Right renal cortex interstitium (tissue), 3 donors: Measurements from ENCODE around the gene POU2F3. TPM values are rescaled to one million over a fixed set of nuclear protein-coding genes. Genes with fewer than 3 reads are reported as not detected.

ENCODE experiments used
- DNase-seq, 3 donors: peaks; one replicate each; pipeline ENCODE4 v3.0.0-alpha.2; 2013; ENCODE audit warnings: low read depth in 3 of 3, low spot score in 2 of 3
- polyA plus RNA-seq, 3 donors: library from polyadenylated mRNA; unstranded; fragments of 120-200 nt; gene quantifications; one replicate each; pipeline ENCODE4 v1.2.1, GENCODE V29; 2013; ENCODE audit not compliant: insufficient read length in 3 of 3

POU2F3 gene
- polyA plus RNA-seq, 3 donors = 0.35 to 1.2 (median 0.75) TPM

DNA sequence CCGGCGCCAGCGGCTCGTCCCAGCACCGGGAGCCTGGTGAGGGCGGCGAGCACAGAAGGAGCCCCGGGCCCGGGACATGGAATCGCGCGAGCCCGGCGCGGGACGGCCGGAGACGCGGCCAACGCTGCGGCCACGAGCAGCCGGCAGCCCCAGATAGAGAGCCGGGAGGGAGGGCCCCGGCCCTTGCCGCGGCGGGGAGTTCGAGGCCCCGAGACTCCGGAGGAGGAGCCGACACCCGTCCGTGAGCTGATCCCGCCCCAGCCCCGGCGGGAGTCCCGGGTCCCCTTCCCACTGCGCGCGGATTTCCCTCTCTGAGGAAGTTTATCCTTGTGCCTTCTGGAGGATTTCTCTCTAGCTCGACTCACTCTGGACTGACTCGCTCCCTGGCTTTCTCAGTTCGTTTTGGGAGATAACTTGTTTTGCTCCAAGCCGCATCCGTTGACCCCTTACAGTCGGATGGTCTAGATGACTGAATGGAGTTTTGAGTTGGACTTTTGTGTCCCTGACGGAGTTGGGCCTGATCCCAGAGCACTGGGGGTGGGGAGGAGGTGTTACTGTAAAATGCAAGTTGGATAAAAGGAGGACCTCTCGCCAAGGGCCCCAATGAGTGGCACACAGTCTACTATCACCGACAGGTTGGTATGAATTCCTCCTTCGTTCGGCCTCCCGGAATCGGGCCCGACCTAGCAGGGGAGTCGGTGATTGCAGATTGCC lies 96.9 kb downstream of the POU2F3 start:
- peak in 1 of 3 donors; percentile 18 for DNase-seq

DNA sequence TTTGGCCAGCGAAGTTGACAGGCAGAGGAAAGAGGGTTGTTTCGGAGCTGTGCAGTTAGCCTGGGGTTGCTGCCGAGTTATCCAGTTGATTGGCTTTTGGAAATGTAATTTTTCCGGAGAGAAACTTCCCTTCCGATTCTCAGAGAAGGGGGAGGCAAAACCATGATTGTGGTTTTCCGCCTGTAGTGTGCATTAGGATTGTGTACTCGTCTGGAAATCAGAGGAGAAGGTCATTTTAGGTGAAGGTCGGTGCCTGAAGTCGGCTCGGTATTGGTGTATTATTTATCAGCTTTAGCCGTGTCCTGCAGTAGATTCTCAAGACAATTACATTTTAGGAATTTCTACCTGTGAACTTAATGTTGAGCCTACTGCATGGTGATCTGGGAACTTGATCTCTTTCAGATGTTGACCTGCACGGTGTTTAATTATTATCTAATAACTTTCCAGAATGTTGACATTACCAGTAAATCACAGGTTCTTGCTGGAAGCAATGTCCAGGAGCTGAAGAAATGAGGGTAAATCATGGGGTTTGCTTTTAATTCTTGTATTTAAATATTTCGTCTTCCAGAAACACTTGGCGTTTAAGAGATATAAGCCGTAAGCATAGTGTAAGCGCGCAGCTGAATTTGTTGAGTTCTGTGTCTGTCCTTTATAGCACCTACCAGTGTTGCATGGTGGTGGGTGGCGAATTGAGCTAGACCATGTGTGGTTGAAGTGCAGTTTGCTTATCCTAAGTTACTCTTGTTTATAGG lies 97.6 kb downstream of the POU2F3 start:
- peak in 1 of 3 donors; percentile 16 for DNase-seq

DNA sequence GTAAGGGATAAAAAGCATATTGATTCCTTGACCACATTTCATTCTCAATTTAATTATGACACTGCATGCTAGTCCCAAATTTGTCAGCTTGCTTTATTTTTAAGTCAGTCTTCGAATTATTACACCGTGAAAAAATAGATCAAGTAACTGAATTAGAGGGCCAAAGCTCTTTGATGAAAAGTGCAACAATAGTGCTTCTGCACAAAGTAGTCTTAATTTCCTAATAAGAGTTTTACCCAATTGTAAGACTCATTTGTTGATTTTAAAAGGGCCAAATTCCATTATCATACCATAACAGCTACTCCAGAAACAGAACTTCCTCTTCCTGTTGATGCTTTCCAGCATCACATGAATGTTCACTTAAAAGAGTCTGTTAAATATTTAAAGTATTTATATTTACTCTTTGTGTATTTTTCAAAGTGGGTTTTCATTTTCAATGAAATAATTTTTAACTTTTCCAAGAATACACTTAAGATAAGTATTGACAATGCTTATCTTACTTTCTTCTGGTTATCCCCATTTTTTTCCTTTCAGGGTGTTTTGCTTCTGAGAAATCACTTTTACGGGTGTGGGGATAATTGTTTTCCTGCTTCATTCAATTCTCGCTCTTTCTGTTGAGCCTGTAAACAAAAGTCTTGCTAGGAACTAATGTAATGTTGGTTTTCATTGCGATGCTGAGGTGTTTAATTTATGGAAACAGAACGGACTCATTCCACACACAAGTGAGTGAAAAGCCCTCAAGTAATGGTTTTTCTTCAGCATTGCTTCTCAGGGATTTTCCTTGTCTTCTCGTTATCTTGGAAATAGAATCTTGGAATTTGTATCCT lies 98.4 kb downstream of the POU2F3 start:
- DNase-seq = no peak

DNA sequence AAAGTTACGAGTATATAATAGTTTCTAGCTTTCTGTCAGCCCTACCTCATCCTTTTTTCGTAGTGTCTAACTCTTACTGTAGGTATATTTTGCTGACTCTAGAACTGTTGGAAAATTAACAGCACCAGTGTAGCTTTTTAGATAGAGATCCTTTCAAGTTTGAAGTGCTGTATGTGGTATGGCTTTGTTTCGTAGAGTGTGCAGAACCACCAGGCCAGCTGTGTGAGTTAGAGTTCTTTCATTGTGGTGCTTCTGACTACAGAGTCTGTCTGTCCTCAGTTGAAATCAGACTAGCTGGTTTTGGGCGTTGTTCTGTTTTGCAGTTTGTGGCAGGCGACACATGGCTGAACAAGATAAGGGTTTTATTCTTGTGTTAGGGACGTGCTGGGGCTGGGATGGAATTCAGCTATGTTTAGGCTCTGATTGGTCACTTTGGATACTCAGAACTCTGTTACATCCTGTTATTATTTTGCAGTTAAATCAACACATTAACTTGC lies 99.5 kb downstream of the POU2F3 start:
- DNase-seq = no peak

DNA sequence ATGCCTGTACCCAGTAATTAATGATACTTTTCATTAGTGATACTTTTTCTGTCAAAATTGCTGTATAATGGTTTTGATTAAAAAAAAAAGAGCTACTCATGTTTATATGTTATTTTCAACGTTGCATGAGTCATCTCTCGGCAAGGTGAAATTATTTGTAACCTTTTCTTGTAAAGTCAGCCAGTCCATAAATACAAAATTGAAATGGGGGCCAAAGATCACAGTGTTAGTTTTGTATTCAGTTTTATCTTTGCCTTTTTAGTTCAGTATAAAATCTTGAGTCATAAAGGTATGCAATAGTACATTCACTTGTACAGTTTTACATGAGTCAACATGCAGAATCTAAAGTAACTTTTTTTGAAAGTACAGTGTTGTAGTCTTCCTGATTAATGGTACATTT lies 100.6 kb downstream of the POU2F3 start:
- DNase-seq = no peak

DNA sequence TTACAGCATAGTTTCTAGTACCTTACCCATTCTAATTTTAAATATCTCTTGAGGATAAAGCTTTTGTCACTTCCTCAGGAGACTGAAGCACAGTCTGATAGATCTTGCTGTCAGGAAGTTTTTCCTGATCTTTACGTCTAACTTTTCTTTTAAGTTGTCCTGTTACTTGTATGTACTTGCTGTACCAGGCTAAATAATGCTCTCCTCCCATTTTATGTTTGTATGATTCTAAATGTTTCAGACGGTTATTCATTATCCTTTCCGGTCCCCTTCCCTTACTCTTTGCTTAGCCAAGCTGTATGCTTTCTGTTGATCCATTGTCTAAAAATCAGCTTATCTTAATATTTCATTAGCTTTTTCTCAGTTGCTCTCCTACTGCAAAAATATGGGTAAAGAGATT lies 102.3 kb downstream of the POU2F3 start:
- DNase-seq = no peak

DNA sequence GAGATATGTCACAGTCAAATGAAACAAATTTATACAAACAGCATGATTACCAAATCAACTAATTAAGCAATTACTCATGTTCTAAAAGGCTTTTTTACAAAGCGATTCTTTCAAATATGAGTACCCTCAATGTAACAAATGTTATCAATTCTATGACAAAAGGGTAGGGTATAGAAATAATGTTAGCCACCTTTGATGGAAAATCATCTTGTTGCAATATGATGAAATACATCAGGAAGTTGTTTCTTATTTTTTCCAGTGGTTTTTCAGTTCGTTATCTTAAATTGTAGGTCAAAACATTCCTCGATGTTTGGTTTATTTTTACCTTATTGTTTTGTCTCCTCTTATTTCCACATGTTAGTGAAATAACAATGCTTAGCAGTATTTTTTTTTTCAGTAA lies 102.7 kb downstream of the POU2F3 start:
- DNase-seq = no peak

DNA sequence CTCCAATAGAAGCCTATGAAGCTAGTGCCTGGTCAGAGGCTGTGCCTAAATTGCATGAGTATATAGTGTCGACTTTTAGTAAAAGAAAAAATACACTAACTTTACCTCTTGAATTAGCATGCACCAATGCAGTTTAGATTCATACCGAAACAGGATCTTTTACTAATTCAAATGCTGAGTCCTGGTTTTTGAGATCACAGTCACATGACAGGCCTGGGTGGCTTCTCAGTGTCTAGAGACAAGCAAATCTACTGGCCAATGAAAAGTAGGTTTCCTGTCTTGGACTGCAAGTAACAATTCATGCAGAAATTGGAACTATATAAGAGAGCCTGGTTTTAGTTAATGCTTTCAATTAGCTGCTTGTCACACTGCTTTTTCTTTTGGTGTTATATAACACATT lies 103.5 kb downstream of the POU2F3 start:
- DNase-seq = no peak

DNA sequence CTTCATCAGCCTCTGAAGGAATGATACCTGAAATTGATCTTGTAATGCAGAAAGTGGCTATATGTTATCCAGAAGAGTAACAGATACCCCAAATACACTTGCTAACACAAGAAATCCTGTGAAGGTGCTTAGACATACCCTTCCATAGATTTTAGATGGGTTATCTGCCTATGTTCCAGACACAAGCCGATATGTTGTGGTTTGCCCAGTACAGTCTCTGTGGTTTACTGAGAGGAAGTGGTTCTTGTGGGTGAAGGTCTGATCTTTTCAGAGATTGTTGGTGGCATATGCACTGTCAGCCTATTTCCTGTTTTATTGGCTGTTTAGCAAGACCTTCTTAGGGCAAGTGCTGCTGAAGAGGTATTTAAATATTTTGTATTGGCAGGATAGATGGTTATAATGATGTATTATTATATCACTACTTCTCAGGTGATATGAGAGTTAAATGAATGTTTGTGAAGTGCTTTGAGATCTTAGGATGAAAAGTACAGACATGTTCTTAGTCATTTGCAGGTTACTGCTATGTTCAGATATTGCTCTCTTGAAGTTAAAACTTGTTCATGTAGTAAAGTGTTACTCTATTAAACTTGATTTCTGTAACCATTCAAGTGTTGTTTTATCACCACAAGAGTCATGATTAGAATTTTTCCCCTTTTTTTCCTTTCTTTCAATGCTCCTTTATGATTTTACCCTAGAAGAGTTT lies 104.5 kb downstream of the POU2F3 start:
- DNase-seq = no peak

DNA sequence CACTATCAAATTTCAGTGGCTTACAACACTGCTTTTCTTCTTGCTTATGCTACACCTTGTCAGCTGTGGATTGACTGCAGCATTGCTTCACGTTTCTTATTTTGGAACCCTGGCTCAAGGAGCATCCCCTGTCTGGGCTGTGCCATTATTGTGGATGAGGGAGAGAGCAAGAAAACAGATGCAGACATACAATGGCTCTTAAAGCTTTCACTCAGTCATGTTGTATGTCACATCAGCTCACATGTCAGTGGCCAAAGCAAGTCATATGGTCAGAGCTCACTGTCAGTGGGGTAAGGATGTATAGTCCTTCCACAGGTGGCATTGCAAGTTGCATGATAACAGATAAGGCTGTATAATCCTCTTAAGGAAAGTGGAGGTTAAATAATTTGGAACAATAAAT lies 106.3 kb downstream of the POU2F3 start:
- no peak for DNase-seq

DNA sequence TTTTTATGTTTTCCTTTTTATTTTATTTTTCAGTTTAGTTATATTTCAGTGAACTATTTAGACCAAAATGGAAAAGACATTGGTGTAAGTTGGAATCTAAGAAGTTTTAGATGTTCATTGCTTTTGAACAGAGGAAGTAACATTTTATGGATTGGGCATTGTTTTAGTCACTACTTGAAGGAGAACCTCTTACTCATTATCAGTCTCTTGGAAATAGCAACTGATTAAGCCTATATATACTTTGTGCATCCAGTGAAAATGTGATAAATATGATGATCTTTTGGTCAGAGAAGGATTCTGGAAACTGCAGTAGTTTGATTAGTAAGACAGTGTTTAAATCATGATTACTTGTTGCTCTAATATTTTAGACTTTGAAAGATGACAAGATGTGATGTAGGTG lies 110.7 kb downstream of the POU2F3 start:
- no peak for DNase-seq

DNA sequence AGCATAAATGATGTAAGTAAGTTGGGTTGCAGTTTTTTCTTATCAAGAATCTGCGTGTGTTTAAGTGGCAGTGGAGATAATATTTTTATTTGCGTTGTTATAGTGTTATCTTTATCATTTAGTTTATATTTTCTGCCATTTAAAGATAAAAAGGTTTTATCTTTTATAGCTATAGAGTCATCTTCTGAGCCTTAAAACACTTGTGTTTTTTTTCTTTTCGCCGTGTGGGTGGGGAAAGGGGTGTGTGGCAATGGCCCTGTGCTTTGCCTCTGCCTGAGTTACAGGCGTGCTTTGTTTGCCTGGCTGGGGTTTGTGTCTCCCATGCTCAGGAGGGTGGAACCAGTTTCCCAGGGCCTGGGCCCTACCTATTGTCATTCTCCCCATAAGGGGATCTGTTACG lies 112.5 kb downstream of the POU2F3 start:
- no peak for DNase-seq

DNA sequence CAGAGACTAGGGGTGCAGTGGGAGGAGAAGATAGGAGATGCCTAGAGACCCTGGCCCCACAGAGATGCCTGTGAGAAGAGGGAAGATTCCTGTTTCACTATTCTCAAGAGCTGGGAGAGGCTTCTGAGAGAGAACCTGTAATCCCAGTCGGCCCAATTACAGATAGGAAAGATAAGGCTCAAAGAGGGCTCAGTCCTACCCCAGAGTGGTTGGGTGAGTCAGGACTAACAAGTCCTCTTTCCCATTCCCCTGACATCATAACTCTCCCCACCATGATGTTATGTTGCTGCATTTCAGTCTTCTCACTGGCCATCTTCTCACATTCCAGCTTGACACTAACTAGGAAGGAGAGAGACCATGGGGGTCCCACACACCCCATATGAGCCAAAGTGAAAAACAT lies 114.1 kb downstream of the POU2F3 start:
- DNase-seq = no peak

DNA sequence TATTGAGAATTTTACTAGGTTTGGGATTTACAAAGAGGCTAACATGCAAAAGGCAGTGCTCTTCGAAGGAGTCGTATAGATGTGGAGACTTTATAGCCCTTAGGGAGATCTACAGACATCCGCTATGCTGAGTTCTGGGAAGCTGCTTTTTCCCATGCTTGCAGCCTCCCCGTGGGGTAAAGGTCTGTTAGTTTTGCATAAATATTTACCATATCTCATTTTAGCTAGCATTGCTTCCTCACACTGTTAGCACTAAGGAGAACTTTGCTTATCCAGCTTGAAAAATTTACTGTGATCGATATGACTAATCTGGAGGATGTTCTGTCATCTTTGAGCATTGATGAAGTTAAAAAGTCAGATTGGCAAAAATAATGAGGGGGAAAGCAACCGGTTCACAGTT lies 114.8 kb downstream of the POU2F3 start:
- no peak for DNase-seq

DNA sequence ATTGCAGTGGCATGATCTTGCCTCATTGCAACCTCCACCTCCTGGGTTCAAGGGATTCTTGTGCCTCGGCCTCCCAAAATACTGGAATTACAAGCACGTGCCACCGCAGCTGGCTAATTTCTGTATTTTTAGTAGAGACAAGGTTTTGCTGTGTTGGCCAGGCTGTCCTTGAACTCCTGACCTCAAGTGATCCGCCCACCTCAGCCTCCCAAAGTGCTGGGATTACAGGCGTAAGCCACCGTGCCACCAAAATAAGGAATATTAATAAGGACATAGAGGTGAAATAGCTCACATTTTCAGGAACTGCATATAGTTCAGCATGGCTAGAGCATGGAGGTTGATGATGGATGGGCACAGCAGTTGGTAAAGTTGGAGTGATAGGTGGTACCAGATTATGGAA lies 117.7 kb downstream of the POU2F3 start:
- no peak for DNase-seq

DNA sequence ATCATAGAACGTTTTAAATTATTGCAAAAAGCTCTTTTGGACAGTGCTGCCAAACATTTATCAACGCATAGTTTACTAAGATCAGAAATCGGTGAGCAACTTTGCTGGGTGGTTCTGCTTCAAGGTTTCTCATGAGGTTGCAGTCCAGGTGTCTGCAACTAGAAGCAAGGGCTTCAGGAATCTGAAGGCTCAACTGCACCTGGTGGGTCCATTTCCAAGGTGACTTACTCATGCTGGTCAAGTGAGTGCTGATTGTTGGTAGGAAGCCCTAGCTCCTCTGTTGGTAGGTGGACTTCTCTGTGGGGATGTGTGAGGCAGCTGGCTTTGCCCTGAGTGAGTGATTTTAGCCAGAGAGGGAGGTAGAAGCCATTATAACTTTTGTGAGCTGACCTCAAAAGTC lies 118.8 kb downstream of the POU2F3 start:
- DNase-seq = no peak

DNA sequence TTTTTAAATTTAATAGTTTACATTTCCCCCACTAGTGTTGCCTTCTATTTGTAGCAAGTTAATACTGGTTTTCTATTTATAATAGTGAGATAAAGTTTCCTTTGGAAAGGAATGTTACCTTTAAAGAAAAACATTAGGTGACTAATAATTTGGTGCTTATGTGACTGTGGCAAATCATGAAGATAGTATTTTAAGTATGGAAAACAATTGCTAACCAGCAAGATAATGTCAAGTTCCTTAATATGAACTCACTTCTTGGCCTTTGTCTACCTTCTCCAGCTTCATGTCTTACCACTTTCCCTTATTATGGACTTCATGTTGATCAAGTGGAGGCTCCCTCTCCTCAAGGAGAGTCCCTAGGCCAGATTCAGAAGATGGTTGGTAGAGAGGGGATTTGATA lies 123.5 kb downstream of the POU2F3 start:
- no peak for DNase-seq

DNA sequence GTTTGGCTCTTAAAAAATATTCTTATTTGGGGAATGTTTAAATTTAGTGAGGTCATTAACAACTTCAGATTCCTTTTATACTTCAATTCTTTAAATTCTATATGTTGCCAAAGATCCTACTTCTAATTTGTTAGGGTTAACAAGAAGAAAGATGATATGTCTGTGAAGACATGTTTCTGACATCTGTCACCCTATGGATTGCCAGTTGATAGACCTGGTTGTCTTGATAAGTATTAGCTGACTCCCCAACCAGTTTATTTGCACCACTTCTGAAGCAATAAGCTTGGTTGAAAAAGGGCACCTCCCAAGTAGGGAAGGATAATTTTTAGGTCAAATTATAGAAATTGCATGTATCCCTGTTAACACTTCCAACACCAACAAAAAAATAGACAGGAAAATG lies 125.6 kb downstream of the POU2F3 start:
- DNase-seq = no peak
